Gastrocnemius medialis (tissue), 4 donors: ENCODE data around the gene LRRC43. TPM values are rescaled to one million over a fixed set of nuclear protein-coding genes. Genes with fewer than 3 reads are reported as not detected.

Source experiments
- ATAC-seq, 2 donors: fragments of 150-250 bp; one replicate each; pipeline ENCODE4 v1.9.1; 2016
- DNase-seq, 2 donors: peaks; one replicate each; pipeline ENCODE4 v3.0.0-alpha.2; 2019
- H3K27ac ChIP-seq, 4 donors: fragments of 200-600 bp; sonication (generic); 1 replicate in 1 of 4; 2 replicates in 3 of 4; pipeline ENCODE4 v1.5.1; 2016 to 2018; ENCODE audit warnings: mild to moderate bottlenecking in 2 of 4, moderate library complexity in 1 of 4
- H3K27me3 ChIP-seq, 3 donors: fragments of 200-600 bp; sonication (generic) in 2 of 3; 1 replicate in 1 of 3; 2 replicates in 2 of 3; pipeline versions ENCODE4 v1.5.1 to v1.6.0; 2016 to 2019; ENCODE audit warnings: mild to moderate bottlenecking in 1 of 3, moderate library complexity in 1 of 3
- H3K36me3 ChIP-seq, 2 donors: fragments of 200-600 bp; sonication (generic) in 1 of 2; one replicate each; pipeline ENCODE4 v1.5.1; 2017 to 2018
- H3K4me1 ChIP-seq, 2 donors: fragments of 200-600 bp; sonication (generic) in 1 of 2; one replicate each; pipeline ENCODE4 v1.5.1; 2016 to 2017; ENCODE audit warnings: mild to moderate bottlenecking in 2 of 2
- H3K4me3 ChIP-seq, 4 donors: fragments of 200-600 bp; sonication (generic) in 3 of 4; 1 replicate in 1 of 4; 2 replicates in 3 of 4; pipeline ENCODE4 v1.5.1; 2016 to 2019; ENCODE audit warnings: mild to moderate bottlenecking in 2 of 4
- H3K9me3 ChIP-seq, 3 donors: fragments of 200-600 bp; sonication (generic) in 2 of 3; 1 replicate in 1 of 3; 2 replicates in 2 of 3; pipeline ENCODE4 v1.5.1; 2016 to 2019
- POLR2A ChIP-seq, 2 donors: fragments of 450-650 bp; IDR thresholded peaks; one replicate each; pipeline ENCODE4 v1.6.1; 2017; ENCODE audit warnings: antibody characterized with exemption in 2 of 2, mild to moderate bottlenecking in 2 of 2, moderate library complexity in 2 of 2
- in situ Hi-C, 4 donors: fragments of 200-750 bp; cut with MboI; loops; one replicate each; pipeline versions ENCODE4 v1.15.0 to v1.8.0; 2017; ENCODE audit warnings: low sequenced_read_pairs in 4 of 4
- intact Hi-C: fragments of 100-400 bp; cut with DNase I; formaldehyde crosslinking; loops from one replicate; pipeline ENCODE4 v1.15.1; 2023; ENCODE audit warnings: low total_unique reads
- total RNA-seq, 4 donors: library from RNA; depleted of rRNA; stranded (reverse); fragments of >200 nt; gene quantifications; one replicate each; pipeline versions ENCODE4 v1.1.0 to v1.2.3, GENCODE V29; 2016
- TF ChIP-seq, protein P1 (sequence below), 5 experiments: fragments of 450-650 bp in 3 of 5; fragments of 200-600 bp in 2 of 5; sonication (generic) in 2 of 5; IDR thresholded peaks in 4 of 5; conservative IDR thresholded peaks in 1 of 5; 1 replicate in 4 of 5; 2 replicates in 1 of 5; pipeline ENCODE4 v1.5.1; 2016 to 2019; ENCODE audit warnings: antibody characterized with exemption in 5 of 5, mild to moderate bottlenecking in 3 of 5, moderate library complexity in 3 of 5

LRRC43 gene
- total RNA-seq, 4 donors from 2014 or later: not detected

DNA sequence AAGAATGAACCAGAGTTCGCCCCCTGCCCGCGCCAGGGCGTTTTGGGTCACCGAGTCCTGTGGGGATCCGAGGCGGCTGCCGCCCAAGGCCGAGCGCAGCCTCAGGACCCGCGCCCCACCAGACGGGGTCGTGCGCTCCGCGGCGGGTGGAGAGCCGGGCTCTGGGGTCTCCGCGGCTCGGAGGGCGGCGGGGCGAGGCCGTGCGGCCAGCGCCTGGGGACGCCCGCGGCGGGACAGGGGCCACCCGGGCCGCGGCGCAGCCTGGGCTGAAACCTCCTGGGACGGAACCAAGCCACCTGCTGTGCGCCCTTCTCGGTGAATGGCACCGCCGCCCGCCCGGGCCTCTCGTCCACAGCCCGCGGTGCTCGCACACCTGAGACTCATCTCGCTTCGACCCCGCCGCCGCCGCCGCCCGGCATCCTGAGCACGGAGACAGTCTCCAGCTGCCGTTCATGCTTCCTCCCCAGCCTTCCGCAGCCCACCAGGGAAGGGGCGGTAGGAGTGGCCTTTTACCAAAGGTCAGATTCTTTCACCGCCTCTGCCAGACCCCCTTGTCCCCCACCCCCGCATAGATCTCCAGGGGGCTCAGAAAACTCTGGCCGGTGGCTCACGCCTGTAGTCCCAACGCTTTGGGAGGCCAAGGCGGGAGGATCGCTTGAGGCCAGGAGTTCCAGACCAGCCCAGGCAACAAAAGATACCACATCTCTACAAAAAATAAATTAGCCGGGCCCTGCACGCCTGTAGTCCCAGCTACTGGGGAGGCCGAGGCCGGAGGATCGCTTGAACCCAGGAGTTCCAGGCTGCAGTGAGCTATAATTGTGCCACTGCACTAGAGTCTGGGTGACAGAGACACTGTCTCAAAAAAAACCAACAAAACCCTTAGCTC lies 21.5 kb downstream of the LRRC43 start:
- peak; percentile 10 to 19 for ATAC-seq
- intact Hi-C loops: no loop called here

DNA sequence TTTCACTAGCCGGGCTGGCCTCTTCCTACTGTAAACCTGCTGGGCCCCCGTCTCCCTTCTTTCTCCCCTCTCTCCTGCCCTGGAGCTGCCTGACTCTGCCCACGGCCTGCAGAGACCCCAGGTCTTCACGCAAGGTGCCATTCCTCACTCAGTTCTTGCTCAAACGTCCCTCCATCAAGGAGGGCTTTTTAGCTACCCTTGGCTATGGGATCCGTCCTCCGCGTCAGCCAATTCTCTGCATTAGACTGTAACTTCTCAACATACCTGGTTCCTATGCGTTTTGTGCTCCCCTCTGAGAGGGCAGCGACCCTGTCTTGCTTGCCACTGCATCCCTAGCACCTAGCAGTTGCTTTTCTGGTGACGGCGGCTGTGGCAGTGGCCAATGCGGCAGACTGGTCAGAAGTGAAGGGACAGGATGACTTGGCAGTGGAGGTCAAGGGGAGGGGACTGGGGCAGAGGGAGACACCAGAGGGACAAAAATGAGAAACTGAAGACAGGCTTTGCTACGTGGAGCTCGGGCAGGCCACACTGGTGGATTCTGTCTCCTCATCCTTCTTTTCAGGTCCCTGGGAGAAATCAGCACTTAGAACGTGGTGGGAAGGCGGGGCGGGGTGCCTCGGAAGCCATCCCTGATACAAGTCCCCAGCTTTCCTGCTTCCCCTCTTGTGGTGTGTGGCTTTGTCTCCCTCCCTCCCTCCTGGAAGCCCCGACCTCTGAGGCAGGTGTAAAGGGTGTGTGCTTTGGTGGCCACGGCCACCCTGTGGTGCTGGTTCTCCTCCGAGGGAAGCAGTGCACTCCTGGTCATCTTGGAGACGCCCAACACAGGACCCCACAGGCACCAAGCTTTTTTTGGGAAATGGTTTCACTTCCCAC lies 22.4 kb downstream of the LRRC43 start:
- in situ Hi-C loops (no loop called here), intact Hi-C loops (no loop called here)
- H3K4me3 ChIP-seq: no peak overlapping the region
- peaks cover 0 to 6% of the 10 kb centered on the region in 2 donors for H3K4me1 ChIP-seq
- H3K27me3 ChIP-seq: peaks cover 39 to 54% (median 40%) of the 10 kb centered on the region in 3 donors
- DNase-seq: no peak
- H3K9me3 ChIP-seq: no peaks in the 10 kb centered on the region
- H3K27ac ChIP-seq: no peak overlapping the region
- H3K36me3 ChIP-seq: peaks cover 0 to 33% of the 10 kb centered on the region in 2 donors
- ATAC-seq: no peak
- TF ChIP-seq POLR2A (IDR thresholded peaks at IDR 0.05): no peak
- TF ChIP-seq, protein P1, sequence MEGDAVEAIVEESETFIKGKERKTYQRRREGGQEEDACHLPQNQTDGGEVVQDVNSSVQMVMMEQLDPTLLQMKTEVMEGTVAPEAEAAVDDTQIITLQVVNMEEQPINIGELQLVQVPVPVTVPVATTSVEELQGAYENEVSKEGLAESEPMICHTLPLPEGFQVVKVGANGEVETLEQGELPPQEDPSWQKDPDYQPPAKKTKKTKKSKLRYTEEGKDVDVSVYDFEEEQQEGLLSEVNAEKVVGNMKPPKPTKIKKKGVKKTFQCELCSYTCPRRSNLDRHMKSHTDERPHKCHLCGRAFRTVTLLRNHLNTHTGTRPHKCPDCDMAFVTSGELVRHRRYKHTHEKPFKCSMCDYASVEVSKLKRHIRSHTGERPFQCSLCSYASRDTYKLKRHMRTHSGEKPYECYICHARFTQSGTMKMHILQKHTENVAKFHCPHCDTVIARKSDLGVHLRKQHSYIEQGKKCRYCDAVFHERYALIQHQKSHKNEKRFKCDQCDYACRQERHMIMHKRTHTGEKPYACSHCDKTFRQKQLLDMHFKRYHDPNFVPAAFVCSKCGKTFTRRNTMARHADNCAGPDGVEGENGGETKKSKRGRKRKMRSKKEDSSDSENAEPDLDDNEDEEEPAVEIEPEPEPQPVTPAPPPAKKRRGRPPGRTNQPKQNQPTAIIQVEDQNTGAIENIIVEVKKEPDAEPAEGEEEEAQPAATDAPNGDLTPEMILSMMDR (IDR thresholded peaks at IDR 0.05 in 4 of 5, conservative IDR thresholded peaks at IDR 0.05 in 1 of 5): no peak

More for the DNA sequence above, 21.5 kb downstream of the LRRC43 start:
- Histone ChIP-seq H3K9me3 (no peaks in the 10 kb centered on the region), H3K27ac (no peak overlapping the region), H3K4me1 (peaks cover 0 to 6% of the 10 kb centered on the region in 2 donors), H3K27me3 (peaks cover 40 to 61% (median 45%) of the 10 kb centered on the region in 3 donors), H3K4me3 (peak overlapping the region; percentile 41 to 62 (median 56)), H3K36me3 (peaks cover 0 to 26% of the 10 kb centered on the region in 2 donors)
- in situ Hi-C loops: no loop called here
- TF ChIP-seq, protein P1 (IDR thresholded peaks at IDR 0.05 in 4 of 5, conservative IDR thresholded peaks at IDR 0.05 in 1 of 5): no peak
- TF ChIP-seq POLR2A (IDR thresholded peaks at IDR 0.05): no peak
- DNase-seq: no peak

DNA sequence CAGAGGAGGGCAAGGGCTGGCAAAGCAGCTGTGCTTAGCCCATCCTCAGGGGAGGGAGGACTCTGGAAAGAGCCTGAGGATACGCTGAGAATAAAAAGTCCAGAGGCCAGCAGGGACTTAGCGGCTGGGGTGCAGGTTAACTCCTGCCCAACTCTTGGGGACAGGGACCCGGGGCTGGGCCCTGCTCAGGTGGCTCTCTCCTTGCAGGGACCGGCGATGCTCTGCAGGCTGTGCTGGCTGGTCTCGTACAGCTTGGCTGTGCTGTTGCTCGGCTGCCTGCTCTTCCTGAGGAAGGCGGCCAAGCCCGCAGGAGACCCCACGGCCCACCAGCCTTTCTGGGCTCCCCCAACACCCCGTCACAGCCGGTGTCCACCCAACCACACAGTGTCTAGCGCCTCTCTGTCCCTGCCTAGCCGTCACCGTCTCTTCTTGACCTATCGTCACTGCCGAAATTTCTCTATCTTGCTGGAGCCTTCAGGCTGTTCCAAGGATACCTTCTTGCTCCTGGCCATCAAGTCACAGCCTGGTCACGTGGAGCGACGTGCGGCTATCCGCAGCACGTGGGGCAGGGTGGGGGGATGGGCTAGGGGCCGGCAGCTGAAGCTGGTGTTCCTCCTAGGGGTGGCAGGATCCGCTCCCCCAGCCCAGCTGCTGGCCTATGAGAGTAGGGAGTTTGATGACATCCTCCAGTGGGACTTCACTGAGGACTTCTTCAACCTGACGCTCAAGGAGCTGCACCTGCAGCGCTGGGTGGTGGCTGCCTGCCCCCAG lies 23.4 kb downstream of the LRRC43 start:
- DNase-seq (no peak), ATAC-seq (no peak)
- Histone ChIP-seq H3K9me3 (no peaks in the 10 kb centered on the region), H3K27me3 (peaks cover 39 to 44% (median 40%) of the 10 kb centered on the region in 3 donors), H3K27ac (no peak overlapping the region), H3K4me3 (no peak overlapping the region), H3K36me3 (peaks cover 0 to 37% of the 10 kb centered on the region in 2 donors), H3K4me1 (peaks cover 0 to 6% of the 10 kb centered on the region in 2 donors)
- TF ChIP-seq POLR2A (IDR thresholded peaks at IDR 0.05): no peak
- TF ChIP-seq, protein P1 (IDR thresholded peaks at IDR 0.05 in 4 of 5, conservative IDR thresholded peaks at IDR 0.05 in 1 of 5): no peak
- in situ Hi-C loops (no loop called here), intact Hi-C loops (no loop called here)

DNA sequence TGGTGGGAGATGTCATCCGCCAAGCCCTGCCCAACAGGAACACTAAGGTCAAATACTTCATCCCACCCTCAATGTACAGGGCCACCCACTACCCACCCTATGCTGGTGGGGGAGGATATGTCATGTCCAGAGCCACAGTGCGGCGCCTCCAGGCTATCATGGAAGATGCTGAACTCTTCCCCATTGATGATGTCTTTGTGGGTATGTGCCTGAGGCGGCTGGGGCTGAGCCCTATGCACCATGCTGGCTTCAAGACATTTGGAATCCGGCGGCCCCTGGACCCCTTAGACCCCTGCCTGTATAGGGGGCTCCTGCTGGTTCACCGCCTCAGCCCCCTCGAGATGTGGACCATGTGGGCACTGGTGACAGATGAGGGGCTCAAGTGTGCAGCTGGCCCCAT lies 24.1 kb downstream of the LRRC43 start:
- H3K4me1 ChIP-seq: peaks cover 0 to 6% of the 10 kb centered on the region in 2 donors
- TF ChIP-seq, protein P1 (IDR thresholded peaks at IDR 0.05 in 4 of 5, conservative IDR thresholded peaks at IDR 0.05 in 1 of 5): no peak
- no peak for TF ChIP-seq POLR2A (IDR thresholded peaks at IDR 0.05)
- H3K27me3 ChIP-seq: peaks cover 35 to 37% (median 36%) of the 10 kb centered on the region in 3 donors
- no peak for DNase-seq
- H3K36me3 ChIP-seq: peaks cover 0 to 44% of the 10 kb centered on the region in 2 donors
- no peak for ATAC-seq
- H3K4me3 ChIP-seq: no peak overlapping the region
- no peak overlapping the region for H3K27ac ChIP-seq
- in situ Hi-C loops: no loop called here
- no peaks in the 10 kb centered on the region for H3K9me3 ChIP-seq
- intact Hi-C loops: no loop called here
